Activated naive CD4-positive, alpha-beta T cell treated with anti-CD3 and anti-CD28 coated beads for 36 hours (primary cell): Measurements from ENCODE around the gene AP2A2. TPM values are rescaled to one million over a fixed set of nuclear protein-coding genes. Genes with fewer than 3 reads are reported as not detected.
A peak's percentile ranks its signal among the peaks of the same experiment; 100 is the strongest.
"Not testable (repeated sequence)": the region's sequence is repeated elsewhere in the genome, so short reads cannot be mapped to it uniquely, and the experiment has no call there.

Experiments used
- CTCF ChIA-PET: fragments of 350-600 bp; sonication (Branson Sonifier 250); formaldehyde crosslinking; loops from one replicate; lab custom pipeline; 2021; ENCODE audit warnings: antibody characterized with exemption; lab: Charles Lee
- DNase-seq: peaks from one replicate; pipeline ENCODE4 v3.0.0-alpha.2; 2020
- H3K27ac Mint-ChIP-seq: one replicate; pipeline ENCODE4 v1.8.0; 2021; ENCODE audit warnings: mild to moderate bottlenecking, mixed read lengths
- H3K27me3 Mint-ChIP-seq: one replicate; pipeline ENCODE4 v1.8.0; 2021; ENCODE audit warnings: low read depth, mixed read lengths
- H3K36me3 Mint-ChIP-seq: one replicate; pipeline ENCODE4 v1.8.0; 2021; ENCODE audit warnings: low read depth, mixed read lengths
- H3K4me1 Mint-ChIP-seq: one replicate; pipeline ENCODE4 v1.8.0; 2021; ENCODE audit warnings: low read depth, mixed read lengths
- H3K4me3 Mint-ChIP-seq: one replicate; pipeline ENCODE4 v1.8.0; 2021; ENCODE audit warnings: mild to moderate bottlenecking, moderate library complexity, mixed read lengths
- H3K9me3 Mint-ChIP-seq: one replicate; pipeline ENCODE4 v1.8.0; 2021; ENCODE audit warnings: mixed read lengths
- intact Hi-C: fragments of 100-400 bp; cut with micrococcal nuclease; formaldehyde crosslinking; loops from one replicate; pipeline ENCODE4 v1.15.1; 2023
- total RNA-seq, 2 experiments: library from RNA; stranded (reverse); gene quantifications; one replicate each; pipeline ENCODE4 v1.2.3, GENCODE V29; 2021

The AP2A2 gene
- total RNA-seq, 2 experiments from 2014 or later: 34.6 to 36.6 TPM

- intact Hi-C loops: no loop called here
- Mint-ChIP-seq H3K4me1 (peaks cover 21% of the 10 kb centered on the region), H3K36me3 (peaks cover 20% of the 10 kb centered on the region), H3K27me3 (no peaks in the 10 kb centered on the region), H3K4me3 (no peak overlapping the region), H3K27ac (no peak overlapping the region), H3K9me3 (peaks cover 20% of the 10 kb centered on the region)
- no peak for DNase-seq
- CTCF ChIA-PET: no interaction called here
These were observed 27.0 kb downstream of the AP2A2 start for GRCh38 chr11:952406-953385.

- H3K9me3 Mint-ChIP-seq: peaks cover 14% of the 10 kb centered on the region
- H3K27ac Mint-ChIP-seq: no peak overlapping the region
- CTCF ChIA-PET: no interaction called here
- H3K36me3 Mint-ChIP-seq: peaks cover 14% of the 10 kb centered on the region
- peaks cover 21% of the 10 kb centered on the region for H3K4me1 Mint-ChIP-seq
- H3K4me3 Mint-ChIP-seq: no peak overlapping the region
- intact Hi-C loops: no loop called here
- H3K27me3 Mint-ChIP-seq: no peaks in the 10 kb centered on the region
- DNase-seq: no peak
These were observed 27.8 kb downstream of the AP2A2 start for GRCh38 chr11:953512-953911.

GRCh38 chr11:954392-955153 lies 28.9 kb downstream of the AP2A2 start:
- CTCF ChIA-PET: interaction anchor here (1.2 kb wide), 1 partner anchor 96 kb away, joined by 3 read pairs; no protein-coding TSS in a partner anchor
- Mint-ChIP-seq H3K9me3 (peaks cover 5% of the 10 kb centered on the region), H3K4me3 (no peak overlapping the region), H3K4me1 (peaks cover 21% of the 10 kb centered on the region), H3K27me3 (no peaks in the 10 kb centered on the region), H3K27ac (no peak overlapping the region), H3K36me3 (peaks cover 6% of the 10 kb centered on the region)
- intact Hi-C loops: no loop called here
- no peak for DNase-seq

- Mint-ChIP-seq H3K4me3 (no peak overlapping the region), H3K4me1 (peaks cover 21% of the 10 kb centered on the region), H3K27me3 (no peaks in the 10 kb centered on the region), H3K27ac (peak overlapping the region; percentile 16), H3K36me3 (peaks cover 3% of the 10 kb centered on the region), H3K9me3 (no peaks in the 10 kb centered on the region)
- no peak for DNase-seq
- intact Hi-C loops: no loop called here
- CTCF ChIA-PET: interaction anchor here (1.1 to 1.2 kb wide), 2 partner anchors 10 to 96 kb away, joined by 3 read pairs; no protein-coding TSS in a partner anchor
These were observed 29.7 kb downstream of the AP2A2 start for GRCh38 chr11:955154-956063.

GRCh38 chr11:957212-957920 lies 31.7 kb downstream of the AP2A2 start:
- H3K9me3 Mint-ChIP-seq: no peaks in the 10 kb centered on the region
- intact Hi-C loops: no loop called here

GRCh38 chr11:958101-958500 lies 32.4 kb downstream of the AP2A2 start:
- Mint-ChIP-seq H3K4me3 (no peak overlapping the region), H3K27me3 (no peaks in the 10 kb centered on the region), H3K27ac (no peak overlapping the region), H3K4me1 (peaks cover 16% of the 10 kb centered on the region), H3K36me3 (peaks cover 9% of the 10 kb centered on the region), H3K9me3 (no peaks in the 10 kb centered on the region)
- CTCF ChIA-PET: no interaction called here
- intact Hi-C loops: no loop called here
- no peak for DNase-seq

More at GRCh38 chr11:957212-957920, 31.7 kb downstream of the AP2A2 start:
- Mint-ChIP-seq H3K36me3 (peaks cover 7% of the 10 kb centered on the region), H3K4me1 (peaks cover 22% of the 10 kb centered on the region), H3K27ac (no peak overlapping the region), H3K4me3 (no peak overlapping the region), H3K27me3 (no peaks in the 10 kb centered on the region)
- DNase-seq: no peak
- CTCF ChIA-PET: interaction anchor here (0.6 kb wide), 1 partner anchor 256 kb away, joined by 3 read pairs; no protein-coding TSS in a partner anchor

- Mint-ChIP-seq H3K36me3 (peaks cover 10% of the 10 kb centered on the region), H3K9me3 (no peaks in the 10 kb centered on the region), H3K27ac (no peak overlapping the region), H3K4me3 (no peak overlapping the region), H3K27me3 (no peaks in the 10 kb centered on the region), H3K4me1 (peaks cover 14% of the 10 kb centered on the region)
- CTCF ChIA-PET: no interaction called here
- intact Hi-C loops: no loop called here
- no peak for DNase-seq
These were observed 33.4 kb downstream of the AP2A2 start for GRCh38 chr11:959027-959426.

GRCh38 chr11:959608-960007 lies 33.9 kb downstream of the AP2A2 start:
- Mint-ChIP-seq H3K4me3 (no peak overlapping the region), H3K9me3 (no peaks in the 10 kb centered on the region), H3K36me3 (peaks cover 13% of the 10 kb centered on the region), H3K4me1 (peaks cover 9% of the 10 kb centered on the region), H3K27ac (no peak overlapping the region), H3K27me3 (no peaks in the 10 kb centered on the region)
- no peak for DNase-seq
- intact Hi-C loops: no loop called here
- CTCF ChIA-PET: no interaction called here

GRCh38 chr11:961310-961920 lies 35.7 kb downstream of the AP2A2 start:
- intact Hi-C loops, H3K27ac Mint-ChIP-seq, DNase-seq, CTCF ChIA-PET, H3K27me3 Mint-ChIP-seq, H3K9me3 Mint-ChIP-seq, H3K4me1 Mint-ChIP-seq: not testable (repeated sequence)
- H3K4me3 Mint-ChIP-seq: peak overlapping the region; percentile 15
- H3K36me3 Mint-ChIP-seq: peaks cover 19% of the 10 kb centered on the region

- Mint-ChIP-seq H3K4me3 (no peak overlapping the region), H3K9me3 (no peaks in the 10 kb centered on the region), H3K27me3 (no peaks in the 10 kb centered on the region), H3K27ac (no peak overlapping the region), H3K36me3 (peaks cover 19% of the 10 kb centered on the region), H3K4me1 (peaks cover 7% of the 10 kb centered on the region)
- DNase-seq: no peak
- intact Hi-C loops: no loop called here
- CTCF ChIA-PET: no interaction called here
These were observed 36.3 kb downstream of the AP2A2 start for GRCh38 chr11:961921-962320.

- no peaks in the 10 kb centered on the region for H3K27me3 Mint-ChIP-seq
- H3K36me3 Mint-ChIP-seq: peaks cover 19% of the 10 kb centered on the region
- peaks cover 7% of the 10 kb centered on the region for H3K4me1 Mint-ChIP-seq
- CTCF ChIA-PET: no interaction called here
- H3K4me3 Mint-ChIP-seq: no peak overlapping the region
- H3K27ac Mint-ChIP-seq: no peak overlapping the region
- no peak for DNase-seq
- H3K9me3 Mint-ChIP-seq: no peaks in the 10 kb centered on the region
- intact Hi-C loops: no loop called here
These were observed 37.0 kb downstream of the AP2A2 start for GRCh38 chr11:962688-963087.
